HFF-Myc (cell line): ENCODE measurements around the gene OLIG3.

Source experiments
- DNase-seq: peaks from one replicate; pipeline ENCODE4 v3.0.0-alpha.2; 2011; ENCODE audit warnings: low read depth; ENCODE audit errors: extremely low read depth
- H3K4me3 ChIP-seq: replicated peaks from 2 replicates; pipeline ENCODE4 v1.5.1; 2011; ENCODE audit warnings: low read depth, mild to moderate bottlenecking, control low read depth, low read length
- CTCF ChIP-seq: IDR thresholded peaks from 2 replicates; pipeline ENCODE4 v1.5.1; 2012; ENCODE audit warnings: mild to moderate bottlenecking, low read depth, low read length, control low read depth; ENCODE audit errors: missing control alignments

The OLIG3 gene

GRCh38 chr6:137495703-137496336, 1.6 kb upstream of the OLIG3 start:
- no peak for TF ChIP-seq CTCF
- no peak overlapping the region for H3K4me3 ChIP-seq
- no peak for DNase-seq

- no peak for DNase-seq
- TF ChIP-seq CTCF: no peak
- H3K4me3 ChIP-seq: no peak overlapping the region
Measured at GRCh38 chr6:137494988-137495702, 951 bp upstream of the OLIG3 start.

GRCh38 chr6:137493218-137494038, 766 bp downstream of the OLIG3 start:
- no peak for TF ChIP-seq CTCF
- H3K4me3 ChIP-seq: no peak overlapping the region
- DNase-seq: no peak

GRCh38 chr6:137492289-137493217, 1.6 kb downstream of the OLIG3 start:
- no peak for TF ChIP-seq CTCF
- H3K4me3 ChIP-seq: no peak overlapping the region
- no peak for DNase-seq

GRCh38 chr6:137491478-137491877, 2.7 kb downstream of the OLIG3 start:
- no peak for DNase-seq
- no peak overlapping the region for H3K4me3 ChIP-seq
- no peak for TF ChIP-seq CTCF

- no peak for TF ChIP-seq CTCF
- no peak overlapping the region for H3K4me3 ChIP-seq
- DNase-seq: no peak
Measured at GRCh38 chr6:137490961-137491360, 3.2 kb downstream of the OLIG3 start.
